8988T (cell line): ENCODE measurements around the gene NXN.
"Not testable (repeated sequence)": the region's sequence is repeated elsewhere in the genome, so short reads cannot be mapped to it uniquely, and the experiment has no call there.

Source experiments
- DNase-seq: peaks from one replicate; pipeline ENCODE4 v3.0.0; 2011

The NXN gene

GRCh38 chr17:855569-855968, 124.0 kb downstream of the NXN start:
- DNase-seq, result no peak

GRCh38 chr17:852850-853249, 126.7 kb downstream of the NXN start:
- not testable (repeated sequence) for DNase-seq

- no peak for DNase-seq
Observed at GRCh38 chr17:852349-852748, 127.2 kb downstream of the NXN start.

- no peak for DNase-seq
Observed at GRCh38 chr17:851924-852323, 127.7 kb downstream of the NXN start.

- no peak for DNase-seq
Observed at GRCh38 chr17:850851-851763, 128.5 kb downstream of the NXN start.

- no peak for DNase-seq
Observed at GRCh38 chr17:850086-850850, 129.3 kb downstream of the NXN start.

- no peak for DNase-seq
Observed at GRCh38 chr17:848402-848801, 131.2 kb downstream of the NXN start.

GRCh38 chr17:846901-847843, 132.4 kb downstream of the NXN start:
- DNase-seq, result no peak

GRCh38 chr17:841313-841712, 138.3 kb downstream of the NXN start:
- DNase-seq, result no peak

- DNase-seq, result no peak
Observed at GRCh38 chr17:838486-838885, 141.1 kb downstream of the NXN start.

- no peak for DNase-seq
Observed at GRCh38 chr17:836151-836550, 143.4 kb downstream of the NXN start.

- not testable (repeated sequence) for DNase-seq
Observed at GRCh38 chr17:835721-836120, 143.9 kb downstream of the NXN start.

GRCh38 chr17:835263-835662, 144.3 kb downstream of the NXN start:
- DNase-seq, result no peak

GRCh38 chr17:834136-834535, 145.4 kb downstream of the NXN start:
- DNase-seq, result no peak

- no peak for DNase-seq
Observed at GRCh38 chr17:830950-831349, 148.6 kb downstream of the NXN start.

GRCh38 chr17:830381-830780, 149.2 kb downstream of the NXN start:
- no peak for DNase-seq

- DNase-seq, result not testable (repeated sequence)
Observed at GRCh38 chr17:829614-830013, 150.0 kb downstream of the NXN start.

GRCh38 chr17:828761-829160, 150.8 kb downstream of the NXN start:
- no peak for DNase-seq

GRCh38 chr17:826778-827177, 152.8 kb downstream of the NXN start:
- DNase-seq, result no peak

- DNase-seq, result no peak
Observed at GRCh38 chr17:825216-825615, 154.4 kb downstream of the NXN start.

GRCh38 chr17:824378-824777, 155.2 kb downstream of the NXN start:
- no peak for DNase-seq

GRCh38 chr17:823501-823902, 156.1 kb downstream of the NXN start:
- no peak for DNase-seq

- DNase-seq, result no peak
Observed at GRCh38 chr17:819251-819650, 160.3 kb downstream of the NXN start.
